GM19351 (cell line): Measurements from ENCODE around the gene PHLDA3.

Experiments used
- ATAC-seq: cut with Tn5 transposase; IDR thresholded peaks from one replicate; pipeline ENCODE4 v1.9.1; 2021; ENCODE audit warnings: mild to moderate bottlenecking, moderate library complexity; ENCODE audit not compliant: unreplicated experiment

The PHLDA3 gene

DNA sequence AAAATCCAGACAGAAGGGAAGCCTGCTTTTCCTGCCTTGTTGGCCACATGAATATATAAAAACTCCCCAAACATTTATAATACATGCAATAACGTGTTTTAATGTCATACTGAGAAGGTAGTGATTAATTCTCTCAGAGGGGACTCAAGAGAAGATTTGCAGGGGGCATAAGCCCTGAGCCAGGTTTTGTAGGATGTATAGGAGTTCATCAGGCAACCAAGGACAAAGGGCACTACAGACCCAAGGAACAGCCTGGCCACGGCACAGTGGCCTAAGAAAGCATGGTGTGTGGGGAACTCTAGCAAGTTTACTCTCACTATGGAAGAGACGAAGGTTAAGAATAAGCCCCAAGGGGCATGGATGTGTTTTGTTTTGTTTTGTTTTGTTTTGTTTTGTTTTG, 32.0 kb downstream of the PHLDA3 start:
- ATAC-seq = no peak

GRCh38 chr1:201436393-201436792, 32.6 kb downstream of the PHLDA3 start:
- ATAC-seq = no peak

DNA sequence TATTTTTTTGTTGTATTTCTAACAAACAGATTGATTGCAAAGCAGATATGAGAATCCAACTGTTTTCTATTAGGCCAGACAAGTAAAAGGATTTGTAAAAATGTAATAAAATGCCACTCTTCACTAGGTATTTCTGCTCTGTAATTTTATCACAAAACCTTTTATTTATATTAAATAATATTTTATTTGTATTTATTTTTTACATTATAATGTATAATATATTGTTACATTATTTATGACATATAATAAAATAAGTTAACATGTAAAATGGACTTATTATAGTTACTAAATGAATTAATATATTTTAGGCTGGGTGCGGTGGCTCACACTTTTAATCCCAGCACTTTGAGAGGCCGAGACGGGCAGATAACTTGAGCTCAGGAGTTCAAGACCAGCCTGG, 34.7 kb downstream of the PHLDA3 start:
- no peak for ATAC-seq

DNA sequence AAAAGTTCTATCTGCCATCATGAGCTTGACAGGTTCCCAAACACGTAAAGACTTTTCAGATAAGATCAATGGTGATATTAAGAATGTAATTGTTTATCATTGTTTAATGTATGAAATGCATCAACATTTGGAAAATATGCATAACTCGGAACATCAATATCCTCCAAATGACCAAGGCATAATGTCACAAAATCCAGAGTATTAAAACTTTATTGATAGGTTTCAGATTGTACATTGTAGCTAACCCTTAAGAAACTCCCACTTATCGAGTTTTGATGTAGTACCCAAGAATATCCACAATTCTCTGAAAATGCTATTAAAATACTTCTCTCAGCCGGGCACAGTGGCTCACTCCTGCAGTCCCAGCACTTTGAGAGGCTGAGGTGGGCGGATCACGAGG, 35.4 kb downstream of the PHLDA3 start:
- ATAC-seq = no peak

- no peak for ATAC-seq
Observed at GRCh38 chr1:201430776-201431175, 38.2 kb downstream of the PHLDA3 start.

GRCh38 chr1:201429736-201430501, 39.1 kb downstream of the PHLDA3 start:
- no peak for ATAC-seq

- ATAC-seq = no peak
Observed at GRCh38 chr1:201427963-201428362, 41.0 kb downstream of the PHLDA3 start.

DNA sequence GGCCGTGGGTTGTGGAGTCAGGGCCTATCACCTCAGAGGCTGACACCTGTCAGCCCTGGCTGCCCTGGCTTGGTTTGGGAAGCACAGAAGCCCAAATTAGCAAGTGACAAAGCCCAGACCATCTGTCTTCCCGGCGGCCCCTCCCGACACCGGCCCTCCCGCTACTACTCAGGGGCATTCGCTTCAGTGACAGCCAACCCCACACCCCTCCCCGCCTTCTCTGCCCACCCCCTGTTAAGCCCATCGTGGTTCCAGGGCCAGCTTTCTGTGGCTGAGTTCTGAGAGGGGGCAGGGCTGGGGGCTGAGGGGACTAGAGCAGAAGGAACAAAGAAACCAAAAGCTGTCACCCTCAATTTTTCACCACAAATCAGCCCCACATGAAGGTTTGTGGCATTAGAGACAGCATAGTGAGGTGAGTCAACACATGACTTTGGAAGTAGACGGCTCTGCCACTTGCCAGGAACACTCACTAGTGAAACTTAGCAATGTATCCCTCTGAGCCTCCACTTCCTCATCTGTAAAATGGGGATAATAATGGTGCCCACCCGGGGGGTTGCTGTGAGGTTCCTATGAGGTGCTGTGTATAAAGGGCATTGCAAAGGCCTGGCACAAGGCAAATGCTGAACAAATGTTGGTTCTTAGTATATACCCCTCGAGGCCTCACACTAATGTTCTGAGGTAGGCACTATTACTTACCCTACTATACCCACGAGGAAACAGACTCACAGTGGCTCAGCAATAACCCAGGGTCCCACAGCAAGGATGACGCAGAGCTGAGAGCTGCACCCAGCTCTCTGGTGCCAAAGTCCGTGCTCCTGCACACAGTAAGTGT, 42.3 kb downstream of the PHLDA3 start:
- no peak for ATAC-seq

DNA sequence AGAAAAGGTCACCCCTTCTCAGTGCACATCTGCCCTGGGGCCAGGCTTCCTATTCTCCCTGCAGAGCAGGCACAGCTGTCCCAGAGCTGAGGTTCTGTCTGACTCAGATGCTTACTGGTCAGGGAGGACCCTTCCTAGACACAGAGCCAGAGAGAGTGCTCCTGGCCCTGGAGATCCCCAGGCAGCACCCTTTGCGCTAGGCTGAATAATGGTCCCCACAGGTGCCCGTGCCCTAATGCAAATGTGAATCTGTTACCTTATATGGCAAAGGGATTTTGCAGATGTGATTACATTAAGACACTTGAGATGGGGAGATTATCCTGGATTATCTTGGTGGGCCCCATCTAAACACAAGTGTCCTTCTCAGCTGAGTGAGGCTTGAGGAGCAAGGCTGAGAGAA, 44.8 kb downstream of the PHLDA3 start:
- no peak for ATAC-seq

GRCh38 chr1:201423655-201424054, 45.3 kb downstream of the PHLDA3 start:
- ATAC-seq = no peak

GRCh38 chr1:201422436-201423030, 46.5 kb downstream of the PHLDA3 start:
- ATAC-seq = no peak

- ATAC-seq = no peak
Observed at GRCh38 chr1:201422026-201422425, 47.0 kb downstream of the PHLDA3 start.

DNA sequence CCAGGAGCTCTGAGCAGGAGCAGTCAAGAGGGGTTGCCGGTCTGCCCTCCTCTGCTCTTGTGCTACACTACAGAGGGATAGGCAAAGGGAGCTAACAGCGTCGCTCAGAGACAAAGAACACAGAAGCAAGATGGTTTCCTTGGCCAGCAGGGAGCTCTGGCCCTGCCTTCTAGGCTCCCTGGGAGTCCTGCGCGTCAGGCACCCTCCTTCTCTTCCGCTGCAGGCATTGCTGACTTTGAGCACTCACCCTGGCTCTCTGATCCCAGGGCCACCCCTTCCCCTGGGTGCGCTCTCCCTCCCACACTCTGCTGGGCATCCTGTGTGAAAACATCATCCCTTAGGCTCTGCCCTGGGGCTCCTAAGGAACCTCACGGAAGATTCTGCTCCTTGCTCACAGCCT, 47.9 kb downstream of the PHLDA3 start:
- no peak for ATAC-seq

DNA sequence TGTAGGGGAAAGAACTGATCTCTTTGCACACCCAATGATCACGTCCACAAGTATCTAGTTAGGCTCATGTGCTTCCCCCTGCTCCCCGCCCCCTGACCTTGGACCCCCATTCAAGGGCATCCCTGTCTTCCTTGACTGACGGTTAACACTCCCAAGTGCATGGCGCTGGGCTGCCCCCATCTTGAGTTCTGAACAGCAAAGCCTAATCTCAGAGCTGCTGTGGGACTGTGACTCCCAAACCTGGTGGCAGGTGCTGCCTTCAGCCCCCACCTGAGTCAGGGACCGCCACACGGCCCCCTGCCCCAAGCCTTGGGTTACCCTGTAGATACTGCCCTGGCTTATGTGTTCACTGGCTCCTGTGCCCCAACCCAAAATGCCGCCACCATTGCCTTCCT, 48.4 kb downstream of the PHLDA3 start:
- ATAC-seq = no peak

DNA sequence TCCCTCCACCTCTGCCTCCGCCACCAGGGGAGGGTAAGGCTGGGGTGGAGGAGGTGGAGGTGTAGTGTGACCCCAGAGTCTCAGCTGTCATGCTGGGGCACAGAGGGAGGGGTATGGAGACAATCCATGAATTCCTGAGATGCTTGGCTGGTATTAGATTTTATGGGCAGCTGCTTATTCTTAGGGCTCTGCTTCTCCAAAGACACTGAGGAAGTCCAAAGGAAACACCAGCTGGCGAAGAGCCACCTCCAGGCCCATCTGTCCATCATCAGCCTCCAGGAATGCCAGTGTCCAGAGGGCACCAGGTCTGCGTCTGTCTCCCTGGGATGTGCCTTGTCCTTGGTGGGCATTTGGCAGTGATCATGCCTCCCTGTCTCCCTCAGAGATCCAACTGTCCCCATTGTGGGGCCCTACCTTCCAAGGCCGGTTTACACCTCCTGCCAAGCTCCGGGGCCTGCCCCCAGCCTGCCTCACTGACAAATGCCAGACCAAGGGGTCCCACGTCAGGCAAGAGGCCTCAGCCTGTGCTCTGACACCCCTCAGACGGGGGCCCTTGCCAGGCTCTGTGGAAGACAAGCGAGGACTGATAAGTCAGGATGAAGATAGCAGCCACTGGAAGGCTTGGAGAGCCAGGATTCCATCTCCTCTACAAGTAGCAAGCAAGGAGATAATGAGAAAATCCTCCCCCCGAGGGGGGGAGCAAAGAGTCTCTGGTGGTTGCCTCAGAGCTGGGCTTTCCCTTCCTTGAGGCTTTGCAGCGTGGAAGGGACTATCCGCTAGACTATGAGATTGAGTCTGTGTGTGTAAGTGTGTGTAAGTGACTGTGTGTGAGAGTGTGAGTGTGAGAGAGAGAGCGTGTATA, 49.0 kb downstream of the PHLDA3 start:
- no peak for ATAC-seq

- no peak for ATAC-seq
Observed at GRCh38 chr1:201419256-201419655, 49.7 kb downstream of the PHLDA3 start.

GRCh38 chr1:201418461-201418860, 50.5 kb downstream of the PHLDA3 start:
- ATAC-seq = no peak
